Thyroid gland (tissue), 4 donors: ENCODE measurements around the gene CRTAP. TPM values are rescaled to one million over a fixed set of nuclear protein-coding genes. Genes with fewer than 3 reads are reported as not detected.

ENCODE experiments used
- DNase-seq, 2 donors: peaks; one replicate each; pipeline ENCODE4 v3.0.0-alpha.2; 2019
- H3K27ac ChIP-seq, 3 donors: fragments of 200-600 bp; sonication (generic); 1 replicate in 2 of 3; 2 replicates in 1 of 3; pipeline ENCODE4 v1.5.1; 2016 to 2019; ENCODE audit warnings: mild to moderate bottlenecking in 1 of 3, moderate library complexity in 1 of 3
- H3K27me3 ChIP-seq: fragments of 200-600 bp; sonication (generic); one replicate; pipeline ENCODE4 v1.5.1; 2019
- H3K36me3 ChIP-seq, 2 donors: fragments of 200-600 bp; sonication (generic); one replicate each; pipeline ENCODE4 v1.5.1; 2016 to 2019
- H3K4me1 ChIP-seq, 2 donors: fragments of 200-600 bp; sonication (generic); one replicate each; pipeline ENCODE4 v1.5.1; 2017 to 2019
- H3K4me3 ChIP-seq, 3 donors: fragments of 200-600 bp; sonication (generic); replicated peaks in 1 of 3; 1 replicate in 2 of 3; 2 replicates in 1 of 3; pipeline ENCODE4 v1.5.1; 2016; ENCODE audit warnings: mild to moderate bottlenecking in 1 of 3
- H3K9me3 ChIP-seq: fragments of 200-600 bp; sonication (generic); one replicate; pipeline ENCODE4 v1.5.1; 2017
- POLR2A ChIP-seq, 2 donors: fragments of 450-650 bp; IDR thresholded peaks; one replicate each; pipeline ENCODE4 v1.6.1; 2017; ENCODE audit warnings: antibody characterized with exemption in 2 of 2, mild to moderate bottlenecking in 2 of 2, moderate library complexity in 1 of 2
- WGBS, 2 donors: methylation state at CpG; one replicate each; pipeline ENCODE4 v1.1.5; 2017; 5-methylcytosine and 5-hydroxymethylcytosine counted together
- intact Hi-C: fragments of 100-400 bp; cut with DNase I; formaldehyde crosslinking; loops from one replicate; pipeline ENCODE4 v1.15.1; 2023
- total RNA-seq, 4 donors: library from RNA; depleted of rRNA; stranded (reverse); fragments of >200 nt; gene quantifications; one replicate each; pipeline ENCODE4 v1.2.3, GENCODE V29; 2016
- TF ChIP-seq, protein P1 (sequence below), 6 experiments: fragments of 200-600 bp in 3 of 6; fragments of 450-650 bp in 3 of 6; sonication (generic) in 3 of 6; IDR thresholded peaks; one replicate each; pipeline ENCODE4 v1.5.1; 2016 to 2019; ENCODE audit warnings: antibody characterized with exemption in 6 of 6, mild to moderate bottlenecking in 2 of 6, inconsistent platforms in 1 of 6, moderate library complexity in 1 of 6

CRTAP gene
- total RNA-seq, 4 donors from 2014 or later, result 241 to 504 (median 300) TPM

DNA sequence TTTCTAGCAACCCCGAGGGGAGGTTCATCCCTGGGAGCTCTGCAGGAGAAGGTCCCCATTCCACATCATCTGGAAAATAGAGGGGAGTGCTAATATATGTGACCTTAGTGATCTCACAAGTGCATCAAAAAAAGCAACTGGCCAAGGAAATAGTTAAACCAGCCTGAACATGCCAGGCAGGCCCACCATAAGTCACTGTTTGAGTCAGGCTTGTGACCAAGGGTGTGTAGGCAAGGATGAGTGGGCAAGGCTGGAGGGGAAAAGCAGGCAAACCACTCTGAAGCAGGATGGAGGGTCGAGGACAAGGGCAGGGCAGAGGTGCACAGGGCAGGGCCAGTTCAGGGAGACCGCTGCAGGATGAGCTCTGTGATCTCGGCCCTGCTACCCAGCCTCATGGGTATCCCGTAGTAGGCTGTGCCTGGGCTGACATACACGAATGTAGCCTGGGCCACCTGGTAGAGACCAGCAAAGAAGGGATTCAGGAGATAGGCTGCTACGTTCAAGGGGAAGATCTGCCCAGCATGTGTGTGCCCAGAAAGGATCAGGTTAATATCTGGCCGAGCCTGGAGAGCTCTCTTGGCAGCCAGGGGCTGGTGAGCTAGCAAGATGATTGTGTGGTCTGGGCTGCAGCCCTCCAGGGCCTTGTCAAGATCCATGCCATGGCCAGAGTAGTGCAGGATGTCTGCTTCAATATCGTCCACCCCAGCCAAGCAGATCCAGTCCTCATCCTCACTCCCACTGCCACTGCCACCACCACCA, 21.1 kb upstream of the CRTAP start:
- intact Hi-C loops, result no loop called here
- Histone ChIP-seq H3K27ac (no peak overlapping the region), H3K4me1 (peaks cover 2 to 6% of the 10 kb centered on the region in 2 donors), H3K9me3 (no peaks in the 10 kb centered on the region), H3K36me3 (peaks cover 0 to 14% of the 10 kb centered on the region in 2 donors), H3K27me3 (no peaks in the 10 kb centered on the region), H3K4me3 (no peak overlapping the region)
- 88 to 89% methylated on average over 9 of the region's 9 CpGs for WGBS, 2 donors
- DNase-seq, result no peak
- TF ChIP-seq, protein P1, sequence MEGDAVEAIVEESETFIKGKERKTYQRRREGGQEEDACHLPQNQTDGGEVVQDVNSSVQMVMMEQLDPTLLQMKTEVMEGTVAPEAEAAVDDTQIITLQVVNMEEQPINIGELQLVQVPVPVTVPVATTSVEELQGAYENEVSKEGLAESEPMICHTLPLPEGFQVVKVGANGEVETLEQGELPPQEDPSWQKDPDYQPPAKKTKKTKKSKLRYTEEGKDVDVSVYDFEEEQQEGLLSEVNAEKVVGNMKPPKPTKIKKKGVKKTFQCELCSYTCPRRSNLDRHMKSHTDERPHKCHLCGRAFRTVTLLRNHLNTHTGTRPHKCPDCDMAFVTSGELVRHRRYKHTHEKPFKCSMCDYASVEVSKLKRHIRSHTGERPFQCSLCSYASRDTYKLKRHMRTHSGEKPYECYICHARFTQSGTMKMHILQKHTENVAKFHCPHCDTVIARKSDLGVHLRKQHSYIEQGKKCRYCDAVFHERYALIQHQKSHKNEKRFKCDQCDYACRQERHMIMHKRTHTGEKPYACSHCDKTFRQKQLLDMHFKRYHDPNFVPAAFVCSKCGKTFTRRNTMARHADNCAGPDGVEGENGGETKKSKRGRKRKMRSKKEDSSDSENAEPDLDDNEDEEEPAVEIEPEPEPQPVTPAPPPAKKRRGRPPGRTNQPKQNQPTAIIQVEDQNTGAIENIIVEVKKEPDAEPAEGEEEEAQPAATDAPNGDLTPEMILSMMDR (IDR thresholded peaks at IDR 0.05), result no peak
- no peak for TF ChIP-seq POLR2A (IDR thresholded peaks at IDR 0.05)

DNA sequence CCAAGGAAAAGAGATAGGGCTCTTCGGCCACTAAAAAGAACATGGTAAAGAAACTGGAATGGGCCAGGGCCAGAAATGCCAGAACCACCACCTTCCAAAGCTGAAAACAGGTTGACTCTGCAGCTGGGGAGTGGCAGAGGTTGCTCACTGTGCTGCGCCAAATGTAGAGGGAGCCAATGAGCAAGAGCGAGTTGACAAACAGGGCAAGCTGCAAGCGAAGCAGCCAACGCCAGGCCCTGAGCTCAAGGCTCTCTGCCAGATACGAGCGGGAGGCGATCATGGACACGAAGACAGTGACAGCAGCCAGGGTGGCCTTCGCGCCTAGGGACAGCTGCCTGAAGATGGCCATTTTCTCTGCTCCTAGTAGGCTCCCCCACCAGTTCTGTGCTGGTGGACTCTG, 20.0 kb upstream of the CRTAP start:
- TF ChIP-seq, protein P1 (IDR thresholded peaks at IDR 0.05), result no peak
- no peak for TF ChIP-seq POLR2A (IDR thresholded peaks at IDR 0.05)
- DNase-seq, result no peak
- 94 to 98% methylated on average over 11 of the region's 11 CpGs for WGBS, 2 donors
- Histone ChIP-seq H3K9me3 (no peaks in the 10 kb centered on the region), H3K27ac (no peak overlapping the region), H3K36me3 (peaks cover 0 to 14% of the 10 kb centered on the region in 2 donors), H3K4me3 (no peak overlapping the region), H3K4me1 (peaks cover 6 to 14% of the 10 kb centered on the region in 2 donors), H3K27me3 (no peaks in the 10 kb centered on the region)
- intact Hi-C loops, result no loop called here

DNA sequence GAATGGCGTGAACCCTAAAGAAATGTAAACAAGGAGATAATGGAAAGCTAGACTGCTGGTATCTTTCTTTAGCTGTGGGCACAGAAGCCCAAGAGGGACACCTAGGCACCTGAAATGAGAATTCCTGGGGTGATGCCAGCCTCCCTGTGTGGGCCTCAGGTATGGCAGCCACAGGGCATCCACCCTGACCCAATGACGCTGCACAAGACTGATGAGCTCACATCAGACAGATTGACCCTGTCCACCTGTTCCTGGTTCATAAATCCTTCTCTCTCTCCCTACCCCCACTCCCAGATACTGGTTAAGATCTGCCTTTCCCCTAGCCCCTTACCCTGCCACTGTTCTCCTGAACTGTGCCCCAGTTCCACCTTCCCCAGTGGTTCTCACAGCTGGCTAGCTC, 18.4 kb upstream of the CRTAP start:
- DNase-seq, result no peak
- peaks cover 6 to 17% of the 10 kb centered on the region in 2 donors for H3K4me1 ChIP-seq
- H3K27me3 ChIP-seq, result no peaks in the 10 kb centered on the region
- H3K36me3 ChIP-seq, result peaks cover 0 to 14% of the 10 kb centered on the region in 2 donors
- TF ChIP-seq, protein P1 (IDR thresholded peaks at IDR 0.05), result no peak
- TF ChIP-seq POLR2A (IDR thresholded peaks at IDR 0.05), result no peak
- no peaks in the 10 kb centered on the region for H3K9me3 ChIP-seq
- intact Hi-C loops, result no loop called here
- H3K4me3 ChIP-seq, result peak overlapping the region in 1 of 3 donors; percentile 97
- peak overlapping the region in 1 of 3 donors; percentile 97 for H3K27ac ChIP-seq
- 88 to 98% methylated on average over 2 of the region's 2 CpGs for WGBS, 2 donors

GRCh38 chr3:33096093-33096868, 17.5 kb upstream of the CRTAP start:
- peak overlapping the region; percentile 92 to 97 (median 97) for H3K27ac ChIP-seq
- H3K9me3 ChIP-seq, result no peaks in the 10 kb centered on the region
- peak; percentile 44 to 48 for DNase-seq
- no peak for TF ChIP-seq POLR2A (IDR thresholded peaks at IDR 0.05)
- TF ChIP-seq, protein P1 (IDR thresholded peaks at IDR 0.05), result no peak
- H3K36me3 ChIP-seq, result peaks cover 0 to 14% of the 10 kb centered on the region in 2 donors
- 0 to 1% methylated on average over 17 to 35 of the region's 51 CpGs for WGBS, 2 donors
- H3K4me3 ChIP-seq, result peak overlapping the region; percentile 82 to 97 (median 89)
- intact Hi-C loops, result no loop called here
- peaks cover 6 to 17% of the 10 kb centered on the region in 2 donors for H3K4me1 ChIP-seq
- H3K27me3 ChIP-seq, result no peaks in the 10 kb centered on the region
